K562 (cell line): Measurements from ENCODE around the gene PLEKHA6. TPM values are rescaled to one million over a fixed set of nuclear protein-coding genes. Genes with fewer than 3 reads are reported as not detected.

Source experiments
- PTTG1 ChIP-seq: fragments of 450-650 bp; IDR thresholded peaks from 2 replicates; pipeline ENCODE4 v1.6.1; 2016; ENCODE audit warnings: low read depth, mild to moderate bottlenecking, missing genetic modification characterization, missing compliant biosample characterization
- SMARCC2 ChIP-seq: fragments of 450-650 bp; IDR thresholded peaks from 2 replicates; pipeline ENCODE4 v1.6.1; 2017; ENCODE audit warnings: antibody characterized with exemption, moderate library complexity, mild to moderate bottlenecking, low read depth
- SOX6 ChIP-seq: fragments of 450-650 bp; IDR thresholded peaks from 2 replicates; pipeline ENCODE4 v1.6.1; 2014; ENCODE audit warnings: mild to moderate bottlenecking
- STAT5A ChIP-seq: IDR thresholded peaks from 2 replicates; pipeline ENCODE4 v1.6.1; 2012; ENCODE audit warnings: low read length, inconsistent platforms, borderline replicate concordance
- THAP7 ChIP-seq: fragments of 250-450 bp; sonication (Bioruptor Pico); IDR thresholded peaks from 2 replicates; pipeline ENCODE4 v1.5.0; 2021
- ZBTB1 ChIP-seq: sonication (generic); formaldehyde crosslinking; IDR thresholded peaks from 2 replicates; pipeline ENCODE4 v1.8.1; 2023; ENCODE audit warnings: missing genetic modification reagents, low read depth, mild to moderate bottlenecking, borderline replicate concordance
- ZNF146 ChIP-seq: IDR thresholded peaks from one replicate; pipeline ENCODE4 v1.6.1; 2018; ENCODE audit warnings: missing compliant biosample characterization; ENCODE audit not compliant: unreplicated experiment
- ZNF174 ChIP-seq: fragments of 250-450 bp; sonication (Bioruptor Pico); IDR thresholded peaks from 2 replicates; pipeline ENCODE4 v1.4.0; 2020; ENCODE audit warnings: mild to moderate bottlenecking
- ZNF197 ChIP-seq: fragments of 200-800 bp; sonication (Bioruptor generic); IDR thresholded peaks from 2 replicates; pipeline ENCODE4 v1.6.1; 2016; ENCODE audit warnings: low read depth, missing genetic modification characterization, missing compliant biosample characterization
- ZNF324 ChIP-seq: fragments of 250-450 bp; sonication (Bioruptor Pico); IDR thresholded peaks from 2 replicates; pipeline ENCODE4 v1.4.0; 2020; ENCODE audit warnings: mild to moderate bottlenecking
- ZSCAN29 ChIP-seq: fragments of 450-650 bp; IDR thresholded peaks from 2 replicates; pipeline ENCODE4 v1.6.1; 2017
- polyA plus RNA-seq, 8 experiments: library from polyadenylated mRNA; depleted of rRNA in 4 of 8; stranded (reverse) in 5 of 8; unstranded in 3 of 8; fragments of >200 nt; fragmentation: Nextera tagmentation in 2 of 8; fragmentation: Illumina TruSeq in 1 of 8; extraction: Ambion mirVana in 2 of 8; extraction: Trizol in 1 of 8; gene quantifications; 2 replicates each; pipeline versions ENCODE4 v1.2.1 to v1.2.3, GENCODE V29; 2011 to 2014; ENCODE audit warnings: inconsistent platforms in 1 of 8, missing spikeins in 1 of 8
- total RNA-seq, 7 experiments: library from RNA; depleted of rRNA in 6 of 7; stranded (reverse); fragments of >200 nt in 6 of 7; fragmentation: Illumina TruSeq in 2 of 7; extraction: Trizol in 2 of 7; gene quantifications; 2 replicates each; pipeline versions ENCODE4 v1.2.1 to v1.2.3, GENCODE V29; 2011 to 2021; ENCODE audit warnings: low replicate concordance in 1 of 7
- TF ChIP-seq, protein P1 (sequence below), 2 experiments: IDR thresholded peaks in 1 of 2; conservative IDR thresholded peaks in 1 of 2; 2 replicates each; pipeline ENCODE4 v1.6.1; 2016; ENCODE audit warnings: low read depth in 2 of 2, mild to moderate bottlenecking in 1 of 2, missing compliant biosample characterization in 1 of 2, missing genetic modification characterization in 1 of 2, moderate library complexity in 1 of 2
- TF ChIP-seq, protein P2 (sequence below): IDR thresholded peaks from 3 replicates; pipeline ENCODE4 v1.6.1; 2011; ENCODE audit warnings: borderline replicate concordance, mild to moderate bottlenecking; ENCODE audit not compliant: insufficient read length, insufficient read depth
- TF ChIP-seq, protein P3 (sequence below): fragments of 250-450 bp; sonication (Bioruptor Pico); IDR thresholded peaks from 2 replicates; pipeline ENCODE4 v1.9.0; 2021; ENCODE audit warnings: mild to moderate bottlenecking, inconsistent platforms
- TF ChIP-seq, protein P4 (sequence below): fragments of 250-450 bp; sonication (Bioruptor Pico); IDR thresholded peaks from 2 replicates; pipeline ENCODE4 v1.5.0; 2022; ENCODE audit warnings: mild to moderate bottlenecking

Gene PLEKHA6
- total and polyA plus RNA-seq, 9 of the 15 experiments (the other 6 are each of a cell fraction or from before 2014, with no cell fraction given) = under 0.01 to 0.33 (median 0.01) TPM; not detected in 4

DNA sequence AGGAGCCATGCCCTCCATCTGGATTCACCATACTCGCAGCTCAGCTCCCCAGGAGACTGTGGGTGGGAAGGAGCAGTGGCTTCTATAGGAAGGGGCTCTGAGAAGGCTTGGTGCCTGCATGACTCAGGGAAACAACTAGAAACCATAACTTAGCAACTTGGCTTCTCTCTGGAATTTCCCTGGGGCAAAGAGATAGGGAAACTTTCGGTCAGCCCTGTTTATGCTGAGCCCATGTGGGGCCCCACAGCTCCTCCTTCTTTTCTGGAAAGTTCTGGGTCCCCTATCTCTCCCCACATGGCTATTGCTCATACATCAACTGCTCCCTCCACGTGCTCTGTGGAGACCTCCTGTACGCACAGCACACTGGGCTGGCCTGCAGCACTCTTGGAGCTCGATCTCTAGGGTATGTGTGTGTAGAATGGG lies 39.3 kb downstream of the PLEKHA6 start (continued):
- TF ChIP-seq ZNF197 (CRISPR knock-in tag) (no peak; the same call in 1 of the 2 replicates), SOX6 (peak; percentile 25; the same call in 1 of the 2 replicates), ZNF324 (no peak), SMARCC2 (no peak), THAP7 (CRISPR knock-in tag) (no peak), STAT5A (no peak), ZSCAN29 (no peak), ZNF174 (CRISPR knock-in tag) (no peak), PTTG1 (tag) (no peak), ZBTB1 (CRISPR knock-in tag) (0 out of 2 replicates have a peak, but pooled peaks have one; percentile 22), ZNF146 (CRISPR knock-in tag) (no peak)
- TF ChIP-seq, protein P1, sequence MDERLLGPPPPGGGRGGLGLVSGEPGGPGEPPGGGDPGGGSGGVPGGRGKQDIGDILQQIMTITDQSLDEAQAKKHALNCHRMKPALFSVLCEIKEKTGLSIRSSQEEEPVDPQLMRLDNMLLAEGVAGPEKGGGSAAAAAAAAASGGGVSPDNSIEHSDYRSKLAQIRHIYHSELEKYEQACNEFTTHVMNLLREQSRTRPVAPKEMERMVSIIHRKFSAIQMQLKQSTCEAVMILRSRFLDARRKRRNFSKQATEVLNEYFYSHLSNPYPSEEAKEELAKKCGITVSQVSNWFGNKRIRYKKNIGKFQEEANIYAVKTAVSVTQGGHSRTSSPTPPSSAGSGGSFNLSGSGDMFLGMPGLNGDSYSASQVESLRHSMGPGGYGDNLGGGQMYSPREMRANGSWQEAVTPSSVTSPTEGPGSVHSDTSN (CRISPR knock-in tag; IDR thresholded peaks at IDR 0.05; ENCODE audit: low read depth) = no peak
- TF ChIP-seq, protein P1 (tag; conservative IDR thresholded peaks at IDR 0.05; ENCODE audit: low read depth) = 0 out of 2 replicates have a peak, but pooled peaks have one; percentile 6
- TF ChIP-seq, protein P2, sequence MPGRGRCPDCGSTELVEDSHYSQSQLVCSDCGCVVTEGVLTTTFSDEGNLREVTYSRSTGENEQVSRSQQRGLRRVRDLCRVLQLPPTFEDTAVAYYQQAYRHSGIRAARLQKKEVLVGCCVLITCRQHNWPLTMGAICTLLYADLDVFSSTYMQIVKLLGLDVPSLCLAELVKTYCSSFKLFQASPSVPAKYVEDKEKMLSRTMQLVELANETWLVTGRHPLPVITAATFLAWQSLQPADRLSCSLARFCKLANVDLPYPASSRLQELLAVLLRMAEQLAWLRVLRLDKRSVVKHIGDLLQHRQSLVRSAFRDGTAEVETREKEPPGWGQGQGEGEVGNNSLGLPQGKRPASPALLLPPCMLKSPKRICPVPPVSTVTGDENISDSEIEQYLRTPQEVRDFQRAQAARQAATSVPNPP = no peak
- TF ChIP-seq, protein P3, sequence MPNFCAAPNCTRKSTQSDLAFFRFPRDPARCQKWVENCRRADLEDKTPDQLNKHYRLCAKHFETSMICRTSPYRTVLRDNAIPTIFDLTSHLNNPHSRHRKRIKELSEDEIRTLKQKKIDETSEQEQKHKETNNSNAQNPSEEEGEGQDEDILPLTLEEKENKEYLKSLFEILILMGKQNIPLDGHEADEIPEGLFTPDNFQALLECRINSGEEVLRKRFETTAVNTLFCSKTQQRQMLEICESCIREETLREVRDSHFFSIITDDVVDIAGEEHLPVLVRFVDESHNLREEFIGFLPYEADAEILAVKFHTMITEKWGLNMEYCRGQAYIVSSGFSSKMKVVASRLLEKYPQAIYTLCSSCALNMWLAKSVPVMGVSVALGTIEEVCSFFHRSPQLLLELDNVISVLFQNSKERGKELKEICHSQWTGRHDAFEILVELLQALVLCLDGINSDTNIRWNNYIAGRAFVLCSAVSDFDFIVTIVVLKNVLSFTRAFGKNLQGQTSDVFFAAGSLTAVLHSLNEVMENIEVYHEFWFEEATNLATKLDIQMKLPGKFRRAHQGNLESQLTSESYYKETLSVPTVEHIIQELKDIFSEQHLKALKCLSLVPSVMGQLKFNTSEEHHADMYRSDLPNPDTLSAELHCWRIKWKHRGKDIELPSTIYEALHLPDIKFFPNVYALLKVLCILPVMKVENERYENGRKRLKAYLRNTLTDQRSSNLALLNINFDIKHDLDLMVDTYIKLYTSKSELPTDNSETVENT (CRISPR knock-in tag) = no peak
- TF ChIP-seq, protein P4, sequence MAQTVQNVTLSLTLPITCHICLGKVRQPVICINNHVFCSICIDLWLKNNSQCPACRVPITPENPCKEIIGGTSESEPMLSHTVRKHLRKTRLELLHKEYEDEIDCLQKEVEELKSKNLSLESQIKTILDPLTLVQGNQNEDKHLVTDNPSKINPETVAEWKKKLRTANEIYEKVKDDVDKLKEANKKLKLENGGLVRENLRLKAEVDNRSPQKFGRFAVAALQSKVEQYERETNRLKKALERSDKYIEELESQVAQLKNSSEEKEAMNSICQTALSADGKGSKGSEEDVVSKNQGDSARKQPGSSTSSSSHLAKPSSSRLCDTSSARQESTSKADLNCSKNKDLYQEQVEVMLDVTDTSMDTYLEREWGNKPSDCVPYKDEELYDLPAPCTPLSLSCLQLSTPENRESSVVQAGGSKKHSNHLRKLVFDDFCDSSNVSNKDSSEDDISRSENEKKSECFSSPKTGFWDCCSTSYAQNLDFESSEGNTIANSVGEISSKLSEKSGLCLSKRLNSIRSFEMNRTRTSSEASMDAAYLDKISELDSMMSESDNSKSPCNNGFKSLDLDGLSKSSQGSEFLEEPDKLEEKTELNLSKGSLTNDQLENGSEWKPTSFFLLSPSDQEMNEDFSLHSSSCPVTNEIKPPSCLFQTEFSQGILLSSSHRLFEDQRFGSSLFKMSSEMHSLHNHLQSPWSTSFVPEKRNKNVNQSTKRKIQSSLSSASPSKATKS (CRISPR knock-in tag) = no peak
